Mesothelial cell of epicardium (in vitro differentiated cells): Measurements from ENCODE around the gene CPTP. TPM values are rescaled to one million over a fixed set of nuclear protein-coding genes. Genes with fewer than 3 reads are reported as not detected.

Experiments
- DNase-seq, 2 experiments: peaks; one replicate each; pipeline ENCODE4 v3.0.0; 2021; ENCODE audit warnings: low spot score in 2 of 2; ENCODE audit not compliant: unreplicated experiment in 2 of 2
- H3K27ac Mint-ChIP-seq: 2 replicates; pipeline ENCODE4 v1.8.0; 2021; ENCODE audit warnings: mixed read lengths
- H3K27me3 Mint-ChIP-seq: 2 replicates; pipeline ENCODE4 v1.8.0; 2021; ENCODE audit warnings: low read depth, mixed read lengths
- H3K36me3 Mint-ChIP-seq: 2 replicates; pipeline ENCODE4 v1.8.0; 2021; ENCODE audit warnings: mixed read lengths
- H3K4me1 Mint-ChIP-seq: 2 replicates; pipeline ENCODE4 v1.8.0; 2021; ENCODE audit warnings: mixed read lengths
- H3K4me3 Mint-ChIP-seq: 2 replicates; pipeline ENCODE4 v1.8.0; 2021; ENCODE audit warnings: mild to moderate bottlenecking, moderate library complexity, mixed read lengths
- H3K9me3 Mint-ChIP-seq: 2 replicates; pipeline ENCODE4 v1.8.0; 2021; ENCODE audit warnings: mixed read lengths
- CTCF ChIP-seq: fragments of 200-600 bp; sonication (generic); IDR thresholded peaks from one replicate; pipeline ENCODE4 v1.5.0; 2021; ENCODE audit warnings: antibody characterized with exemption; ENCODE audit not compliant: unreplicated experiment
- total RNA-seq: library from RNA; stranded (reverse); gene quantifications from 3 replicates; pipeline ENCODE4 v1.2.1, GENCODE V29; 2021

Gene CPTP
- total RNA-seq, 1 donor from 2014 or later: 17.8 TPM

GRCh38 chr1:1318777-1319645 lies 5.6 kb upstream of the CPTP start:
- Mint-ChIP-seq H3K36me3 (peaks cover 4% of the 10 kb centered on the region), H3K27me3 (no peaks in the 10 kb centered on the region), H3K4me3 (no peak overlapping the region)

GRCh38 chr1:1319646-1319941 lies 5.0 kb upstream of the CPTP start:
- H3K9me3 Mint-ChIP-seq: no peaks in the 10 kb centered on the region
- peaks cover 4% of the 10 kb centered on the region for H3K36me3 Mint-ChIP-seq
- H3K4me3 Mint-ChIP-seq: no peak overlapping the region
- no peak for DNase-seq
- H3K4me1 Mint-ChIP-seq: peaks cover 19% of the 10 kb centered on the region
- no peak for TF ChIP-seq CTCF
- peak overlapping the region; percentile 50 for H3K27ac Mint-ChIP-seq
- no peaks in the 10 kb centered on the region for H3K27me3 Mint-ChIP-seq

More at GRCh38 chr1:1318777-1319645, 5.6 kb upstream of the CPTP start:
- no peak for TF ChIP-seq CTCF
- Mint-ChIP-seq H3K9me3 (no peaks in the 10 kb centered on the region), H3K27ac (peak overlapping the region; percentile 50), H3K4me1 (peaks cover 18% of the 10 kb centered on the region)
- no peak for DNase-seq

GRCh38 chr1:1320666-1321448 lies 3.7 kb upstream of the CPTP start:
- TF ChIP-seq CTCF: no peak
- peaks cover 17% of the 10 kb centered on the region for H3K4me1 Mint-ChIP-seq
- no peaks in the 10 kb centered on the region for H3K27me3 Mint-ChIP-seq
- H3K27ac Mint-ChIP-seq: no peak overlapping the region
- peaks cover 4% of the 10 kb centered on the region for H3K36me3 Mint-ChIP-seq
- DNase-seq: no peak
- no peaks in the 10 kb centered on the region for H3K9me3 Mint-ChIP-seq
- H3K4me3 Mint-ChIP-seq: no peak overlapping the region

- Mint-ChIP-seq H3K4me3 (no peak overlapping the region), H3K27me3 (no peaks in the 10 kb centered on the region), H3K36me3 (peaks cover 4% of the 10 kb centered on the region), H3K9me3 (no peaks in the 10 kb centered on the region), H3K4me1 (peaks cover 19% of the 10 kb centered on the region), H3K27ac (no peak overlapping the region)
- no peak for DNase-seq
- TF ChIP-seq CTCF: no peak
Observed at GRCh38 chr1:1321477-1321876, 3.1 kb upstream of the CPTP start.

- Mint-ChIP-seq H3K4me3 (peak overlapping the region; percentile 85), H3K27me3 (no peaks in the 10 kb centered on the region), H3K9me3 (no peaks in the 10 kb centered on the region), H3K36me3 (peaks cover 2% of the 10 kb centered on the region), H3K4me1 (peaks cover 17% of the 10 kb centered on the region), H3K27ac (no peak overlapping the region)
- TF ChIP-seq CTCF: no peak
- no peak for DNase-seq
Observed at GRCh38 chr1:1322418-1322817, 2.2 kb upstream of the CPTP start.
